GM12874 (cell line): Measurements from ENCODE around the gene XRCC3.

Experiments used
- TF ChIP-seq, protein P1 (sequence below): IDR thresholded peaks from 2 replicates; pipeline ENCODE4 v1.5.1; 2011; ENCODE audit warnings: low read depth, mild to moderate bottlenecking, control low read depth, low read length, moderate library complexity; ENCODE audit not compliant: insufficient read depth

The XRCC3 gene

DNA sequence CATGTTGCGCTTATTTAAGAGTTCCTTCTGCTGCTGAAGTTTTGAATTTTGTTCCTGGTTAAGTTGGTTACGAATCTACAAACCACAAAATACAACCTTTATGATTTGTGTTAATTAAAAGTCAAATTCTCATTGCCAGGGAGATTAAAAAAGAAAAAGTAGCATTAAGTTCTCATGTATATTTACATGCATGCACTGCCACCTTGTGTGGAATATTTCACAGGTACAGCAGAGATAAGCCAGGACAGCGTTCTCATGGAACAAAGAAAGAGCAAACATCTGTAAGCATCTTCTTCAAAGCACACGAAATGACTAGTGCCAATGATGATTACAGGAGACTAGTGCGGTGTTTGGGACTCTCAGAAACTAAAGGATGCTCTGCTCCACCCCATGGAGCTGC, 34.6 kb upstream of the XRCC3 start:
- TF ChIP-seq, protein P1, sequence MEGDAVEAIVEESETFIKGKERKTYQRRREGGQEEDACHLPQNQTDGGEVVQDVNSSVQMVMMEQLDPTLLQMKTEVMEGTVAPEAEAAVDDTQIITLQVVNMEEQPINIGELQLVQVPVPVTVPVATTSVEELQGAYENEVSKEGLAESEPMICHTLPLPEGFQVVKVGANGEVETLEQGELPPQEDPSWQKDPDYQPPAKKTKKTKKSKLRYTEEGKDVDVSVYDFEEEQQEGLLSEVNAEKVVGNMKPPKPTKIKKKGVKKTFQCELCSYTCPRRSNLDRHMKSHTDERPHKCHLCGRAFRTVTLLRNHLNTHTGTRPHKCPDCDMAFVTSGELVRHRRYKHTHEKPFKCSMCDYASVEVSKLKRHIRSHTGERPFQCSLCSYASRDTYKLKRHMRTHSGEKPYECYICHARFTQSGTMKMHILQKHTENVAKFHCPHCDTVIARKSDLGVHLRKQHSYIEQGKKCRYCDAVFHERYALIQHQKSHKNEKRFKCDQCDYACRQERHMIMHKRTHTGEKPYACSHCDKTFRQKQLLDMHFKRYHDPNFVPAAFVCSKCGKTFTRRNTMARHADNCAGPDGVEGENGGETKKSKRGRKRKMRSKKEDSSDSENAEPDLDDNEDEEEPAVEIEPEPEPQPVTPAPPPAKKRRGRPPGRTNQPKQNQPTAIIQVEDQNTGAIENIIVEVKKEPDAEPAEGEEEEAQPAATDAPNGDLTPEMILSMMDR, result no peak

DNA sequence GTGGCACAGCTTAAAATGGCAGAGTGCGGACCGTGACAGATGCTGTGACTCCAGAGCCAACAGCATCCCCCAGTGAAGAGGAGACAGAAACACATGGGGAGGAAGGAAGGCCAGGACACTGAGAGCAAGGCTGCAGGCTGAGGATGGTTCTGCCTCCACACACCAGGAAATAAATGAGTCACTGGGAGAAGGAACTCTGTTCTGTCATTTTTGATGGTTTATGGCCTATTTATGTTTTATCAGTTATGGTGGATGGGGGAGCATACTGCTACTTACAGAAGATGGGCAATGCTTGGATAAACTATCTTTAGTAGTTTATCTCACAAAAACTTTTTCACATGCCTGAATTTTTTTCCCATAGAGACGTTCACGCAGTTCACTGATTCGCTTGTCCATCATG, 34.2 kb upstream of the XRCC3 start:
- TF ChIP-seq, protein P1, result no peak

DNA sequence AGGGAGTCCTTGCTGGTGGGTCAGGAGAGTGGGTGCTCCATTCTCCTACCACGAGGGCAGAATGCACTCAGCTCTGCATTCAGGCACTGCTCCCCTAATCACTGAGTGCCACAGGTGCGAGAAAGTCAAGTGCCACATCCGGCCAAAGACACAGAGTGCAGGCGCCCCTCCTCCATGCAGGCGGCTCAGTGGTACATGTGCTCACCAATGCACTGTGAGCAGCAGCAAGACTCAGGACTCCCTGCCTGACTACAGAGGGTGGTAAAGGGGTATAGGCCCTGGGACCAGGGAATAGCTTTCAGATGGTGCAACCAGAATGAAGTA, 33.2 kb upstream of the XRCC3 start:
- TF ChIP-seq, protein P1, result no peak

DNA sequence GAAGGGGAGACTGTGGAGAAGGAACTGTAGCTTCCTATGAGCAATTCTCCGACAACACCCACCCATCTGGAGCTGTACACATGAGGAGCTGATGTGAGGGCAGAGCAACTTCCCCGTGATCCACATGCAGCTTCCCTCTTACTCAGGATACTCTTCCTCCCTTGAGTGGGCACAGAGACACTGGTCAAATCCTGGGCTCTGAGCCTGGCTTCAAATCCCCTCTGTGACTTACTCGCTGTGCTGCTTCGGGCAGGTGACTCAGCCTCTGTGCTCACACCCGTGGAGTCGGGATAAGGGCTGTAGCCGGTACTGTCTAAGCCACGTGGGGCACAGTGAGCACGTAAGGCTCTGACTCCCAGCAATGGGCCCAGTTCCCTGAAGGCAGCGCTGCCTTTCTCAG, 31.4 kb upstream of the XRCC3 start:
- TF ChIP-seq, protein P1, result no peak

DNA sequence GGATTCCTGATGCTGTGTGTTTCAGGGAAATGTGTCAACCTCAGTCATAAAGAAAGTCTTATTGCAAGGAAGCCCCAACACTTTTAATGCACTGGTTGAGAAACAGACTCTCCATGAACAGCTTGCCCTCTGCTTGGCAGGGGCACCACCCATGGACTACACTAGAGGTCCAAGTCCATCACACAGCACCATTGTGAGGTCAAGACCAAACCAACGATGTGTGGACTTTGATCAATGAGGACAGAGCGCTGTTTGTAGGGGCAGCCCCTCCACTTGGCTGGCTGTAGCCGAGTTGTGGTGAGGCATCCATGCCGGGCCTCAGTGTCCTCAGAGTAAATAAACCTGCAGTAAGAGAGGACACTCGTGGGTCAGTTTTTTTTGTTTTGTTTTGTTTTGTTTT, 30.2 kb upstream of the XRCC3 start:
- TF ChIP-seq, protein P1, result no peak

DNA sequence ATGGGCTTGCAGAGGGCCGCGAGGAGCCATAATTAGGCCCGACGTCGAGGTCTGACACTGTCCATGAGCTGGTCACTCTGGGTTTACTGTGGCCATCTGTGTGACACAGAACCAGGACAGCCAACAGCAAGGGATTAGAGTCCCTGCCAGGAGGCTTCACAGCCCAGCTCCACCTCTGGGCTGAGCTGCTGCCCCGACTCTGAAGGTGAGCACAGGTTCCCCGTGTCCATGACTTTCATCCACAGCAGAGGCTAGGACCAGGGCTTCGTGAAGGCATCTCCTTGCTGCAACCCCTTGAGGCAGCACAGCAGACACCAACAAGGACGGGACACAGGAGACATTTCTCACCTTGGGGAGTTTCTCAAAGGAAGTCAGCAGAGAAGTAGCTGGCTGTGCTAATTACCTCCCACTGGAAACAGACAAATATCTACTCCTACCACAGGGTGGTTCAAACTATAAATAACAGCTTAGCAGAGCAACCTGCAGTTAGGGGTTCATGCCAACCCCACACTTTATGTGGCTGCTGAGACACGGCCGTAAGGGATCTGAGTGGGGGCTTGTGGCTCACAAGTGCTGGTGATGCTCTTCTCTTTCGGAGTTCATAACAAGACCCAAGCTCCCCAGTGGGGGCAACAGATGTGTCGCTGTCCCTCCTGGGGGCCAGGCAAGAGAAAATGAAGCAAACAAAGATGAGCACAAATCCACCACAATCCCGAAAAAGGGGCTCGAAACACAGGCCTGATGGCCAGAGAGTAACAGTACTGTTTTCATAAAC, 29.6 kb upstream of the XRCC3 start:
- TF ChIP-seq, protein P1, result no peak

DNA sequence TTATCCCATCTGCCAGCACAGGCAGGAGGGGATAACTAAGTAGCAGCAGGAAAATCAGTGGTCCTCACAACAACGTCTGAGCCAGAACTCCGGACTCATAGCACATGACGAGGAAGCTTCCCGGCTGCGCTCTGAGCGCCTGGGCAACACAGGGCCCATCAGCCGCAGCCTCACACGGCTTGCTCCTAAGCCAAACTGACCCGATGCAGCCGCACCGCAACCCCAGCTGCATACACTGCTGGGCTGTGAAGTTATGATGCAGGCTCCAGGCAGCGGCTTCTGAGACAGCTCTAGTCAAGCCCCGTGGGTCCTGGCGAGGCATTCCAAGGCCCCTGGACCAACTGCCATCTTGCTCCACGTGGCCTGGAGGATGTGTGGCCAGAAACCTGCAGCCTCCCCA, 28.4 kb upstream of the XRCC3 start:
- TF ChIP-seq, protein P1, result no peak
